ENCODE data around the gene SLC22A1. TPM values are rescaled to one million over a fixed set of nuclear protein-coding genes. Genes with fewer than 3 reads are reported as not detected.

SLC22A1 gene
- total RNA-seq, 3 donors from 2014 or later (not counting 1 experiment from before 2014, with no cell fraction given) = 1.4 to 4.5 (median 3.0) TPM

DNA sequence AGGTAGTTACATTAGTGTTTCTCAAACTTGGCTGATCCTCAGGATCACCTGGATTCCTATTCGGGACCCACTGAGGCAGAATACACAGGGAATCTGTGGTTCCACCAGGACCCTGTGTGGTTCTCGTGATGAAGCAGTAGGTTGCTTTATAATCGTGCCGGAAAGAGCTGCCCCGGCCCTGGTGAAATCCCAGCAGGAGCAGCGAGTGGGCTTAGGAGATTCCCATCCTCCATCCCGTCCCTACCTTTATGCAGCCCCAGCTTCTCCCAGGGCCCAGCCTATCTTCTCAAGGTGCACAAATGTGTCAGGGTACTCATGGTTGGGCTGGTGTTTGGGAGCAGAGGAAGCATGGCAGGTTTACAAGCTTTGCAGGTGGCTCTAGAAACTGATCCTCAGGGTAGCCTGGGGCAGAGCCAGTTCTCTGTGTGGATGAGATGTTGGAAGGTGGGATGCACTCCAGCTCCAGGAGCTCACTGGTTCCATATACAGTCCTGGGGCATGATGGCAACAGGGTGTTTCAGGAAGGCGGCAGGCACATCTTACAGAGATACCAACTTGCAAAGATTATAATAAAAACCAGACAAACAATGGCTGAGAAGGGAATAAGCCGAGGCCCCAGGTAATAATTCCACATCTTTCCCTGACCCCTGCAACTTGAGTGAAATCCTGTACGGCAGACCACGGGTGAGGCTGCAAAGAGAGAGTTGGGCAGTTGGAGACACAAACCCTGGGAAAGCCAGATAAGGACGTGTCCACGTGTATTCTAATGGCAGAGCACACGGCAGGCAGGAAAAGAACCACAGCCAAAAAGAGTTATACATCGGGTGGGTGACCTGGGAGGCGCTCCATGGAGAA is 5.9 kb downstream of the SLC22A1 start:
- WGBS (ENCODE audit: insufficient coverage) = 95% methylated on average over 16 of the region's 16 CpGs
- no peaks in the 10 kb centered on the region for H3K27me3 ChIP-seq (ENCODE audit: control insufficient read depth, insufficient read depth, low read length)
- TF ChIP-seq, protein P1, sequence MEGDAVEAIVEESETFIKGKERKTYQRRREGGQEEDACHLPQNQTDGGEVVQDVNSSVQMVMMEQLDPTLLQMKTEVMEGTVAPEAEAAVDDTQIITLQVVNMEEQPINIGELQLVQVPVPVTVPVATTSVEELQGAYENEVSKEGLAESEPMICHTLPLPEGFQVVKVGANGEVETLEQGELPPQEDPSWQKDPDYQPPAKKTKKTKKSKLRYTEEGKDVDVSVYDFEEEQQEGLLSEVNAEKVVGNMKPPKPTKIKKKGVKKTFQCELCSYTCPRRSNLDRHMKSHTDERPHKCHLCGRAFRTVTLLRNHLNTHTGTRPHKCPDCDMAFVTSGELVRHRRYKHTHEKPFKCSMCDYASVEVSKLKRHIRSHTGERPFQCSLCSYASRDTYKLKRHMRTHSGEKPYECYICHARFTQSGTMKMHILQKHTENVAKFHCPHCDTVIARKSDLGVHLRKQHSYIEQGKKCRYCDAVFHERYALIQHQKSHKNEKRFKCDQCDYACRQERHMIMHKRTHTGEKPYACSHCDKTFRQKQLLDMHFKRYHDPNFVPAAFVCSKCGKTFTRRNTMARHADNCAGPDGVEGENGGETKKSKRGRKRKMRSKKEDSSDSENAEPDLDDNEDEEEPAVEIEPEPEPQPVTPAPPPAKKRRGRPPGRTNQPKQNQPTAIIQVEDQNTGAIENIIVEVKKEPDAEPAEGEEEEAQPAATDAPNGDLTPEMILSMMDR (IDR thresholded peaks at IDR 0.05) = no peak
- no peaks in the 10 kb centered on the region for H3K36me3 Mint-ChIP-seq
- intact Hi-C loops (cut with micrococcal nuclease) = no loop called here
- no peaks in the 10 kb centered on the region for H3K4me1 ChIP-seq (ENCODE audit: control insufficient read depth, insufficient read depth, low read length)
- no peak overlapping the region for H3K27ac Mint-ChIP-seq
- H3K4me3 ChIP-seq (ENCODE audit: low read length) = no peak overlapping the region
- ATAC-seq = no peak
- no peaks in the 10 kb centered on the region for H3K9me3 Mint-ChIP-seq
- DNase-seq = no peak
- H3K9me3 ChIP-seq (ENCODE audit: control insufficient read depth, insufficient read depth, low read length) = no peaks in the 10 kb centered on the region
- peaks cover 6 to 8% of the 10 kb centered on the region in 2 donors for H3K4me1 Mint-ChIP-seq
- H3K27me3 Mint-ChIP-seq (ENCODE audit: low read depth in 2 of 2) = no peaks in the 10 kb centered on the region
- no peaks in the 10 kb centered on the region for H3K36me3 ChIP-seq (ENCODE audit: control insufficient read depth, insufficient read depth, low read length)
- no peak overlapping the region for H3K27ac ChIP-seq (ENCODE audit: low read length)
- no peak overlapping the region for H3K4me3 Mint-ChIP-seq

DNA sequence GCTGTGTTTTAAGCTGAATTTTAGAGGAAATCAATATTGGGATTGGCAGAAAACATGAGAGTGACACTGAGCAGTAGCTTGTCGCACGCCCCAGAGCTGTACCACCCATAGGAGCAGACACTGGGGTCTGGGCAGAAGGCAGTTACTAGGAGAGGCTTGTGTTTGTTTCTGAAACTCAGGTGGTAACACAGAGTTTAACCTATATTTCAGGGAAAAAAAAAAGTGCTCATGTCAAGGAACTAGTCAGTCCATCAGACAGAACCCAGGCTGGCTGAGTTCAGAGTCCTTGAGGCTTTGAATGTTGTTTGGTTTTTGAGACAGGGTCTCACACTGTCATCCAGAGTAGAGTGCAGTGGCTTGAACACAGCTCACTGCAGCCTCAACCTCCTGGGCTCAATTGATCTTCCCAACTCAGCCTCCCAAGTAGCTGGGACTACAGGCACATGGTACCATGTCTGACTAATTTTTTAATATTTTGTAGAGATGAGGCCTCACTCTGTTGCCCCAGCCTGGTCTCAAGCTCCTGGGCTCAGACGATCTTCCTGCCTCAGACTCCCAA is 6.6 kb downstream of the SLC22A1 start:
- WGBS (ENCODE audit: insufficient coverage) = 97% methylated on average over 3 of the region's 3 CpGs
- H3K4me1 Mint-ChIP-seq = peaks cover 6 to 8% of the 10 kb centered on the region in 2 donors

DNA sequence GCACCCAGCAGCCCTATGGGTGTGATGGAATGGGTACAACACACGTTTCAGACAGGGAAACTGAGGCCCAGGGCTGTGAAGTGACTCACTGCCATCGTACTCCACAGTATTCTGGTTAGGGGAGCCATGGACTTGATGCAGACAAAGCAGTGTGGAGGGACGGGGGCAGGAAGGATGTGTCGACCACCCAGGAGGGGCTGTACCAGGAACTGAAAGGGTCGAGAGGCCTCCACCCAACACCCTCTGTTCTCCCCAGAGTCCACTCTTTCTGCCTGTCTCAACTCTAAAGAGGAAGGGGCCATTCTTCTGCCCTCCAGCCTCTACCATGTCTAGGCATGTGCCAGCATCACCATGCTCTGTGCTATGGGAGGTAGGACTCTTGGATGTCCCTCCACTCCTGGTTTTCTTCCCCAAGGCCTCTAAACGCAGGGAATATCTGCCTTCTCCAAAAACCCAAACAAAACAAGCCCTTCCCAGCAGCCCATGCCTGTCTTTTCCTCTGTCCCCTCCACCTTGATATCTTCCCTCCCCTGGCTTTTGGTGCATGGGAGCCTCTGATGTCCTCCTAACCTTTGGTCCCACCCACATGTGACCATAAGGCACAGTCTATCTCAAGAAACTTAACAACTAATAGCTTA is 7.4 kb downstream of the SLC22A1 start:
- peaks cover 0 to under 1% of the 10 kb centered on the region in 2 donors for H3K4me1 Mint-ChIP-seq
- Histone ChIP-seq H3K27me3 (ENCODE audit: control insufficient read depth, insufficient read depth, low read length) (no peaks in the 10 kb centered on the region), H3K36me3 (ENCODE audit: control insufficient read depth, insufficient read depth, low read length) (no peaks in the 10 kb centered on the region), H3K4me3 (ENCODE audit: low read length) (no peak overlapping the region), H3K9me3 (ENCODE audit: control insufficient read depth, insufficient read depth, low read length) (no peaks in the 10 kb centered on the region), H3K4me1 (ENCODE audit: control insufficient read depth, insufficient read depth, low read length) (no peaks in the 10 kb centered on the region), H3K27ac (ENCODE audit: low read length) (no peak overlapping the region)
- H3K9me3 Mint-ChIP-seq = no peaks in the 10 kb centered on the region
- intact Hi-C loops (cut with micrococcal nuclease) = no loop called here
- no peak for DNase-seq
- no peak overlapping the region for H3K4me3 Mint-ChIP-seq
- no peak for ATAC-seq
- WGBS (ENCODE audit: insufficient coverage) = 62% methylated on average over 6 of the region's 6 CpGs
- H3K36me3 Mint-ChIP-seq = no peaks in the 10 kb centered on the region
- TF ChIP-seq, protein P1 (IDR thresholded peaks at IDR 0.05) = no peak
- peak overlapping the region in 1 of 2 donors; percentile 21 for H3K27ac Mint-ChIP-seq
- no peaks in the 10 kb centered on the region for H3K27me3 Mint-ChIP-seq (ENCODE audit: low read depth in 2 of 2)

More for the DNA sequence above, 6.6 kb downstream of the SLC22A1 start:
- Histone ChIP-seq H3K9me3 (ENCODE audit: control insufficient read depth, insufficient read depth, low read length) (no peaks in the 10 kb centered on the region), H3K27ac (ENCODE audit: low read length) (no peak overlapping the region), H3K36me3 (ENCODE audit: control insufficient read depth, insufficient read depth, low read length) (no peaks in the 10 kb centered on the region), H3K27me3 (ENCODE audit: control insufficient read depth, insufficient read depth, low read length) (no peaks in the 10 kb centered on the region), H3K4me3 (ENCODE audit: low read length) (no peak overlapping the region), H3K4me1 (ENCODE audit: control insufficient read depth, insufficient read depth, low read length) (no peaks in the 10 kb centered on the region)
- H3K4me3 Mint-ChIP-seq = no peak overlapping the region
- no peaks in the 10 kb centered on the region for H3K36me3 Mint-ChIP-seq
- ATAC-seq = no peak
- H3K27me3 Mint-ChIP-seq (ENCODE audit: low read depth in 2 of 2) = no peaks in the 10 kb centered on the region
- H3K9me3 Mint-ChIP-seq = no peaks in the 10 kb centered on the region
- intact Hi-C loops (cut with micrococcal nuclease) = no loop called here
- no peak for DNase-seq
- no peak overlapping the region for H3K27ac Mint-ChIP-seq
- TF ChIP-seq, protein P1 (IDR thresholded peaks at IDR 0.05) = no peak

Measured in natural killer cell (primary cell).